A673 (cell line): ENCODE data around the gene WDR26. TPM values are rescaled to one million over a fixed set of nuclear protein-coding genes. Genes with fewer than 3 reads are reported as not detected.
"Not testable (repeated sequence)": the region's sequence is repeated elsewhere in the genome, so short reads cannot be mapped to it uniquely, and the experiment has no call there.

Source experiments
- BruUV-seq: library from RNA; stranded (reverse); fragments of 400-500 nt; replicated peaks from 2 replicates; lab custom pipeline; 2021; lab: Mats Ljungman, UMichigan
- CTCF ChIA-PET: fragments of 300-600 bp; sonication (Branson Sonifier 250); formaldehyde crosslinking; loops from one replicate; lab custom pipeline; 2022; ENCODE audit warnings: antibody characterized with exemption; lab: Charles Lee
- POLR2A ChIA-PET: fragments of 300-600 bp; sonication (Branson Sonifier 250); formaldehyde crosslinking; loops from one replicate; lab custom pipeline; 2022; ENCODE audit warnings: antibody characterized with exemption; ENCODE audit not compliant: low non-redundant PET; lab: Charles Lee
- DNase-seq: peaks from one replicate; pipeline ENCODE4 v3.0.0-alpha.2; 2015; ENCODE audit warnings: low spot score
- H3K27ac ChIP-seq: fragments of 200-600 bp; sonication (generic); 2 replicates; pipeline ENCODE4 v1.5.1; 2016; ENCODE audit warnings: mixed run types, low read depth, mild to moderate bottlenecking, mixed read lengths, antibody characterized with exemption, low read length; ENCODE audit not compliant: poor library complexity, severe bottlenecking
- H3K27me3 ChIP-seq: fragments of 200-600 bp; sonication (generic); replicated peaks from 2 replicates; pipeline ENCODE4 v1.6.1; 2017; ENCODE audit warnings: mixed run types, low read depth, mild to moderate bottlenecking, mixed read lengths, antibody characterized with exemption, low read length; ENCODE audit not compliant: insufficient read depth, poor library complexity
- H3K36me3 ChIP-seq: fragments of 200-600 bp; sonication (generic); 2 replicates; pipeline ENCODE4 v1.6.1; 2016; ENCODE audit warnings: mixed run types, mild to moderate bottlenecking, mixed read lengths, antibody characterized with exemption, low read length; ENCODE audit not compliant: insufficient read depth, poor library complexity, severe bottlenecking
- H3K4me1 ChIP-seq: fragments of 200-600 bp; sonication (generic); 2 replicates; pipeline ENCODE4 v1.6.1; 2017; ENCODE audit warnings: mixed run types, mild to moderate bottlenecking, mixed read lengths, antibody characterized with exemption, low read length; ENCODE audit not compliant: insufficient read depth, poor library complexity, severe bottlenecking
- H3K4me3 ChIP-seq: fragments of 200-600 bp; sonication (generic); 2 replicates; pipeline ENCODE4 v1.5.1; 2016; ENCODE audit warnings: low read depth, mixed run types, mild to moderate bottlenecking, mixed read lengths, low read length; ENCODE audit not compliant: poor library complexity, severe bottlenecking
- H3K9me3 ChIP-seq: fragments of 200-600 bp; sonication (generic); 2 replicates; pipeline ENCODE4 v1.6.1; 2016; ENCODE audit warnings: mixed run types, low read depth, mild to moderate bottlenecking, mixed read lengths, antibody characterized with exemption, low read length; ENCODE audit not compliant: poor library complexity, severe bottlenecking
- EZH2 ChIP-seq: fragments of 200-600 bp; sonication (generic); IDR thresholded peaks from 2 replicates; pipeline ENCODE4 v1.6.1; 2017; ENCODE audit warnings: borderline replicate concordance, low read depth, mild to moderate bottlenecking, mixed read lengths, antibody characterized with exemption, low read length; ENCODE audit not compliant: poor library complexity, severe bottlenecking
- intact Hi-C: fragments of 100-400 bp; cut with micrococcal nuclease; formaldehyde crosslinking; loops from one replicate; pipeline ENCODE4 v1.10.0; 2022; ENCODE audit not compliant: unreplicated experiment
- total RNA-seq: library from RNA; stranded (reverse); gene quantifications from 2 replicates; pipeline ENCODE4 v1.2.3, GENCODE V29; 2021
- TF ChIP-seq, protein P1 (sequence below): fragments of 300-800, 200-600 bp; sonication (generic); conservative IDR thresholded peaks from 2 replicates; pipeline ENCODE4 v1.5.1; 2017; ENCODE audit warnings: low read depth, mild to moderate bottlenecking, antibody characterized with exemption, low read length, moderate library complexity, mixed read lengths

Gene WDR26
- total RNA-seq, 1 experiment from 2014 or later = 73.5 TPM

DNA sequence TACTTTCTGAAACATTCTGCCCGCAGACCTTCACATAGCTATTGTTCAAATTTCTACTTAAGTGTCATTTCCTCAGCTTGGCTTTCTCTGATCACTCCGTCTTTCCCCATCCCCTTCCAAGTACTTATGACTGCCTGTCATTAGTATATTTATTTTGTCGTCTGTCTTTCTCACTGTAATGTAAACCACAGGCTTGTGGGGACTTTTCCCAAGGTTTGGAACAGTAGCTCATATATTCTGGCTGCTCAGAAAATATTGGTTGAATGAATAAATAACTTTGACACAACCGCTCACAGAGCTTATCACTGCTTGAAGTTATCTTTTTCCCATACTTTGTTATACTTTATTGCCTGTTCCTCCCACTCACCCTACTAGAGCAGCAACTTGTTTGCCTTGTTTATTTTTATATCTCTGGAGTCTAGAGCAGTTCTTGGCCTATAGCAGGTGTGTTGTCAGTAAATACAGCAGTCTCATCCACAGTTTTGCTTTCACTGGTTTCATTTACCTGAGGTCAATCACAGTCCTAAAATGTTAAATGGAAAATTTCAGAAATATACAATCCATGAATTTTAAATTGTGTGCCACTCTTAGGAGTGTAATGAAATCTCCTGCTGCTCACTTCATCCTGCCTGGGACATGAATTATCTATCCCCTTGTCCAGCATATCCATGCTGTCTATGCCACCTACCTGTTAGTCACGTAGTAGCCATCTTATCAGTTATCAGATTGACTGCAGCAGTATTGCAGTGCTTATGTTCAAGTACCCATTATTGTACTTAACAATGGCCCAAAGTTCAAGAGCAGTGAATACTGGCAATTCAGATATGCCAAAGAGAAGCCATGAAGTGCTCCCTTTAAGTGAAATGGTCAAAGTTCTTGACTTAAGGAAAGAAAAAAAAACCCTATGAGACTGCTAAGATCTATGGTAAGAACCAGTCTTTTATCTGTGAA, 80.3 kb downstream of the WDR26 start:
- Histone ChIP-seq H3K36me3 (no peaks in the 10 kb centered on the region), H3K27me3 (no peaks in the 10 kb centered on the region), H3K27ac (no peak overlapping the region), H3K9me3 (no peaks in the 10 kb centered on the region), H3K4me1 (peaks cover 5% of the 10 kb centered on the region), H3K4me3 (no peak overlapping the region)
- TF ChIP-seq, protein P1, sequence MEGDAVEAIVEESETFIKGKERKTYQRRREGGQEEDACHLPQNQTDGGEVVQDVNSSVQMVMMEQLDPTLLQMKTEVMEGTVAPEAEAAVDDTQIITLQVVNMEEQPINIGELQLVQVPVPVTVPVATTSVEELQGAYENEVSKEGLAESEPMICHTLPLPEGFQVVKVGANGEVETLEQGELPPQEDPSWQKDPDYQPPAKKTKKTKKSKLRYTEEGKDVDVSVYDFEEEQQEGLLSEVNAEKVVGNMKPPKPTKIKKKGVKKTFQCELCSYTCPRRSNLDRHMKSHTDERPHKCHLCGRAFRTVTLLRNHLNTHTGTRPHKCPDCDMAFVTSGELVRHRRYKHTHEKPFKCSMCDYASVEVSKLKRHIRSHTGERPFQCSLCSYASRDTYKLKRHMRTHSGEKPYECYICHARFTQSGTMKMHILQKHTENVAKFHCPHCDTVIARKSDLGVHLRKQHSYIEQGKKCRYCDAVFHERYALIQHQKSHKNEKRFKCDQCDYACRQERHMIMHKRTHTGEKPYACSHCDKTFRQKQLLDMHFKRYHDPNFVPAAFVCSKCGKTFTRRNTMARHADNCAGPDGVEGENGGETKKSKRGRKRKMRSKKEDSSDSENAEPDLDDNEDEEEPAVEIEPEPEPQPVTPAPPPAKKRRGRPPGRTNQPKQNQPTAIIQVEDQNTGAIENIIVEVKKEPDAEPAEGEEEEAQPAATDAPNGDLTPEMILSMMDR = no peak
- no peak for TF ChIP-seq EZH2
- POLR2A ChIA-PET = no interaction called here
- intact Hi-C loops = no loop called here
- BruUV-seq = no TSS peak
- DNase-seq = no peak
- CTCF ChIA-PET = no interaction called here

DNA sequence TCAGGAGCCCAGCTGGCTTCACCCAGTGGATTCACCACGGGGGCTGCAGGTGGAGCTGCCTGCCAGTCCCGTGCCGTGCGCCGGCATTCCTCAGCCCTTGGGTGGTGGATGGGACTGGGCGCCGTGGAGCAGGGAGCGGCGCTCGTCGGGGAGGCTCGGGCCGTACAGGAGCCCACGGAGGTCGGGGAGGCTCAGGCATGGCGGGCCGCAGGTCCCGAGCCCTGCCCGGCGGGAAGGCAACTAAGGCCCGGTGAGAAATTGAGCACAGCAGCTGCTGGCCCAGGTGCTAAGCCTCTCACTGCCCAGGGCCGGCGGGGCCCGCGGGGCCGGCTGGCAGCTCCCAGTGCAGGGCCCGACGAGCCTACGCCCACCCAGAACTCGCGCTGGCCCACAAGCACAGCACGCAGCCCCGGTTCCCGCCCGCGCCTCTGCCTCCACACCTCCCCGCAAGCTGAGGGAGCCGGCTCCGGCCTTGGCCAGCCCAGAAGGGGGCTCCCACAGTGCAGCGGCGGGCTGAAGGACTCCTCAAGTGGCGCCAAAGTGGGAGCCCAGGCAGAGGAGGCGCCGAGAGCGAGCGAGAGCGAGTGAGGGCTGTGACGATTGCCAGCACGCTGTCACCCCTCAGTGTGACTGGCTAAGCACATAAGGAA, 82.0 kb downstream of the WDR26 start:
- H3K9me3 ChIP-seq, H3K4me1 ChIP-seq, H3K4me3 ChIP-seq, DNase-seq, H3K27me3 ChIP-seq, CTCF ChIA-PET, H3K27ac ChIP-seq, BruUV-seq, intact Hi-C loops, H3K36me3 ChIP-seq: not testable (repeated sequence)
- POLR2A ChIA-PET = interaction anchor here (0.6 kb wide), 1 partner anchor 1756 kb away, joined by 11 read pairs; no protein-coding TSS in a partner anchor

DNA sequence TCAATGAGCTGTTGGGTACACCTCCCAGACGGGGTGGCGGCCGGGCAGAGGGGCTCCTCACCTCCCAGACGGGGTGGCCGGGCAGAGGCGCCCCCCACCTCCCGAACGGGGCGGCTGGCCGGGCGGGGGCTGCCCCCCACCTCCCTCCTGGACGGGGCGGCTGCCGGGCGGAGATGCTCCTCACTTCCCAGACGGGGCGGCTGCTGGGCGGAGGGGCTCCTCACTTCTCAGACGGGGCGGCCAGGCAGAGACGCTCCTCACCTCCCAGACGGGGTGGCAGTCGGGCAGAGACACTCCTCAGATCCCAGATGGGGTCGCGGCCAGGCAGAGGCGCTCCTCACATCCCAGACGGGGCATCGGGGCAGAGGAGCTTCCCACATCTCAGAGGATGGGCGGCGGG, 84.9 kb downstream of the WDR26 start:
- DNase-seq, H3K9me3 ChIP-seq, CTCF ChIA-PET, BruUV-seq, H3K4me3 ChIP-seq, H3K27me3 ChIP-seq, H3K27ac ChIP-seq, H3K4me1 ChIP-seq, intact Hi-C loops, POLR2A ChIA-PET, H3K36me3 ChIP-seq: not testable (repeated sequence)

DNA sequence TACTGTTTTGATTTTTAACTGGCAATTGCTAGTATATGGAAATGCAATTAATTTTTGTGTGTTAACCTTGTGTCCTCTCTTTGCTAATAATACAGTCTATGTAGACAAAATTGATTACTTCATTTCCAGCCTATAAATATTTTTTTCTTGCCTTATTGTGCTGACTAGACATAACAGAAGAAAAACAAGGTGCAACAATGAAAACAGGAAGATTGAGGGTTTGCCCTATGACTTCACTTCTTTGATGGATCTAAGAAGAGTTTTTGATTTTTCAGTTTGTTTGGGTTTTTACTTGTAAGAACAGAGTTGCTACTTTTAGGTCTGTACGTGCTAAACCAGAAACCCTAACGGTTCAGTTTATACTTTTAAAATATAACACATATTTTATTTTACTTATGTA, 86.5 kb downstream of the WDR26 start:
- H3K27me3 ChIP-seq = no peaks in the 10 kb centered on the region
- H3K4me3 ChIP-seq = no peak overlapping the region
- intact Hi-C loops = no loop called here
- no peaks in the 10 kb centered on the region for H3K36me3 ChIP-seq
- no peaks in the 10 kb centered on the region for H3K4me1 ChIP-seq
- H3K27ac ChIP-seq = no peak overlapping the region
- no peak for TF ChIP-seq EZH2
- TF ChIP-seq, protein P1 = no peak
- ChIA-PET POLR2A (no interaction called here), CTCF (no interaction called here)
- H3K9me3 ChIP-seq = peaks cover 19% of the 10 kb centered on the region
- no TSS peak for BruUV-seq
- no peak for DNase-seq
